Cardiac muscle cell (in vitro differentiated cells and primary cell): ENCODE data around the gene TLR10. TPM values are rescaled to one million over a fixed set of nuclear protein-coding genes. Genes with fewer than 3 reads are reported as not detected.

Source experiments
- DNase-seq, 2 donors: peaks; one replicate each; pipeline versions ENCODE4 v3.0.0 to v3.0.0-alpha.2; 2010 to 2017; ENCODE audit warnings: low read depth in 1 of 2, low spot score in 1 of 2
- H3K27ac ChIP-seq: fragments of 200-600 bp; sonication (generic); 2 replicates; pipeline ENCODE4 v1.5.1; 2016
- H3K27me3 ChIP-seq: fragments of 200-600 bp; sonication (generic); 2 replicates; pipeline ENCODE4 v1.6.0; 2016; ENCODE audit warnings: control low read depth
- H3K36me3 ChIP-seq: fragments of 200-600 bp; sonication (generic); 2 replicates; pipeline ENCODE4 v1.5.1; 2016; ENCODE audit warnings: control low read depth
- H3K4me1 ChIP-seq: fragments of 200-600 bp; sonication (generic); 2 replicates; pipeline ENCODE4 v1.8.1; 2017; ENCODE audit warnings: low read depth, mild to moderate bottlenecking, mixed run types
- H3K4me3 ChIP-seq: fragments of 200-600 bp; sonication (generic); 2 replicates; pipeline ENCODE4 v1.5.1; 2016; ENCODE audit warnings: mild to moderate bottlenecking
- H3K9me3 ChIP-seq: fragments of 200-600 bp; sonication (generic); 2 replicates; pipeline ENCODE4 v1.5.1; 2017; ENCODE audit warnings: low read depth, mild to moderate bottlenecking, control low read depth
- CTCF ChIP-seq: IDR thresholded peaks from 2 replicates; pipeline ENCODE4 v1.5.1; 2012; ENCODE audit warnings: low read depth, mild to moderate bottlenecking, low read length
- polyA plus RNA-seq: library from polyadenylated mRNA; unstranded; fragments of >200 nt; fragmentation: Nextera tagmentation; extraction: Ambion mirVana; gene quantifications from 2 replicates; pipeline ENCODE4 v1.2.1, GENCODE V29; 2016
- total RNA-seq: library from RNA; depleted of rRNA; stranded (reverse); fragments of >200 nt; gene quantifications from 2 replicates; pipeline ENCODE4 v1.2.3, GENCODE V29; 2016

Gene TLR10
- total and polyA plus RNA-seq, 2 experiments from 2014 or later: not detected

- TF ChIP-seq CTCF: no peak
- Histone ChIP-seq H3K27me3 (no peaks in the 10 kb centered on the region), H3K4me1 (peaks cover 8% of the 10 kb centered on the region), H3K27ac (no peak overlapping the region), H3K36me3 (no peaks in the 10 kb centered on the region), H3K4me3 (no peak overlapping the region), H3K9me3 (no peaks in the 10 kb centered on the region)
- DNase-seq: no peak
Measured at GRCh38 chr4:38723114-38723513, 59.7 kb downstream of the TLR10 start.

Other genes starting within 250 kb of the TLR10 start
- 12.1 and 14.9 TPM in 2 replicates for gene KLF3, start 118.8 kb downstream of the TLR10 start, total RNA-seq
- gene KLF3, start 118.8 kb downstream of the TLR10 start, polyA plus RNA-seq: 11.5 and 24.7 TPM in 2 replicates
- 0.07 and 0.30 TPM in 2 replicates for gene TLR1, start 21.8 kb upstream of the TLR10 start, total RNA-seq
- gene TLR1, start 21.8 kb upstream of the TLR10 start, polyA plus RNA-seq: 1.2 TPM in 1 of 2 replicates, not detected in the other
- gene TLR6, start 73.8 kb upstream of the TLR10 start, total RNA-seq: 0.11 and 0.12 TPM in 2 replicates
- 0.29 TPM in 1 of 2 replicates, not detected in the other for gene TLR6, start 73.8 kb upstream of the TLR10 start, polyA plus RNA-seq
- gene FAM114A1, start 84.8 kb upstream of the TLR10 start, total RNA-seq: 39.9 and 46.8 TPM in 2 replicates
- gene FAM114A1, start 84.8 kb upstream of the TLR10 start, polyA plus RNA-seq: 32.2 and 33.1 TPM in 2 replicates
- gene TMEM156, start 249.4 kb upstream of the TLR10 start, total RNA-seq: not detected in 2 replicates
- gene TMEM156, start 249.4 kb upstream of the TLR10 start, polyA plus RNA-seq: not detected in 2 replicates